HG02884 (cell line): ENCODE measurements around the gene COL18A1.

Experiments used
- ATAC-seq: cut with Tn5 transposase; IDR thresholded peaks from one replicate; pipeline ENCODE4 v1.9.1; 2021; ENCODE audit warnings: mild to moderate bottlenecking, moderate library complexity; ENCODE audit not compliant: unreplicated experiment

The COL18A1 gene

GRCh38 chr21:45396620-45396995 is 8.4 kb upstream of the COL18A1 start:
- ATAC-seq: no peak

- ATAC-seq: no peak
Measured at GRCh38 chr21:45397381-45397780, 7.6 kb upstream of the COL18A1 start.

DNA sequence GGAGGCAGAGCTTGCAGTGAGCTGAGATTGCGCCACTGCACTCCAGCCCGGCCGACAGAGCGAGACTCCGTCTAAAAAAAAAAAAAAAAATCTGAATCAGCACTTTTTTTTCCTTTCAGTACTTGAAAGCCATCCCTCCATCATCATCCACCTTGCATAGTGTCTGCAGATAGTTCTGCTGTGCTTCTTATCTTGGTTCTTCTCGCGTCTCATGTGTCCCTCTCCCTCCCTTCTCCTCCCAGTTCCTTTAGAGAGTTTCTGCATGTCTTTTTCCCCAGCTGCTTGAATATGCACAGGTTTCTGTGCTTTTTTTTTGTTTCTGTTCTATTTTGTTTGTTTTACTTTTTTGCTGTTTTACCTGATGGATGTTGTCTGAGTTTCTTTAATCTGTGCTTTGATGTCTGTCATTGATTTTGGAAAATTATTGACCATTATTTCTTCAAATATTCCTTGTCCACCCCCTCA is 3.9 kb upstream of the COL18A1 start:
- no peak for ATAC-seq

- ATAC-seq: no peak
Measured at GRCh38 chr21:45401916-45402900, 2.8 kb upstream of the COL18A1 start.

GRCh38 chr21:45403133-45403824 is 1.7 kb upstream of the COL18A1 start:
- no peak for ATAC-seq

GRCh38 chr21:45403825-45404729 is 888 bp upstream of the COL18A1 start:
- ATAC-seq: no peak

DNA sequence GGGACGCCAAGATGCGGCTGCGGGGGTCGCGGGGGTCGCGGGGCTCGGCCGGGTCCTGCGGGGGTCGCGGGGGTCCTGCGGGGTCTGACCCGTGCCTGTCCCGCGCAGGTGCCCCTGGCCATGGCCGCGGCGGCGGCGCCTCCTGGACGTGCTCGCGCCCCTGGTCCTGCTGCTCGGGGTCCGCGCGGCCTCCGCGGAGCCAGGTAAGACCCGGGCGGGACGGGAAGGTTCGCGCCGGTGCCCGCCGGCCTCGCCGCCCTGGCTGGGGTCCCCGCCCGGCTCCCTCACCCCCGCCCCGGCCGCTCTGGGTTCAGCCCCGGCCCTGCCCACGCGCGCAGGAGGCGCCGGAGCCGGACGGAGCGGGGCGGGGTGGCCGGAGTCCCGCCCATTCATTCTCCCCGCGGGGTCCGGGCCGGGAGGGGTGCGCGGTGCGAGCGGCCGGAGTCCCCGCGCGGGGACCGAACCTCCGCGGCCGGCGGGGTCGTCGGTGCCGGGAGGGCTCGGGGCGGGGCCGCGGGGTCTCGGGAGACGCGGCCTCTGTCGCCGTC is 380 bp downstream of the COL18A1 start:
- ATAC-seq: no peak

GRCh38 chr21:45405819-45406762 is 1.1 kb downstream of the COL18A1 start:
- no peak for ATAC-seq

- no peak for ATAC-seq
Measured at GRCh38 chr21:45406801-45407628, 2.0 kb downstream of the COL18A1 start.

DNA sequence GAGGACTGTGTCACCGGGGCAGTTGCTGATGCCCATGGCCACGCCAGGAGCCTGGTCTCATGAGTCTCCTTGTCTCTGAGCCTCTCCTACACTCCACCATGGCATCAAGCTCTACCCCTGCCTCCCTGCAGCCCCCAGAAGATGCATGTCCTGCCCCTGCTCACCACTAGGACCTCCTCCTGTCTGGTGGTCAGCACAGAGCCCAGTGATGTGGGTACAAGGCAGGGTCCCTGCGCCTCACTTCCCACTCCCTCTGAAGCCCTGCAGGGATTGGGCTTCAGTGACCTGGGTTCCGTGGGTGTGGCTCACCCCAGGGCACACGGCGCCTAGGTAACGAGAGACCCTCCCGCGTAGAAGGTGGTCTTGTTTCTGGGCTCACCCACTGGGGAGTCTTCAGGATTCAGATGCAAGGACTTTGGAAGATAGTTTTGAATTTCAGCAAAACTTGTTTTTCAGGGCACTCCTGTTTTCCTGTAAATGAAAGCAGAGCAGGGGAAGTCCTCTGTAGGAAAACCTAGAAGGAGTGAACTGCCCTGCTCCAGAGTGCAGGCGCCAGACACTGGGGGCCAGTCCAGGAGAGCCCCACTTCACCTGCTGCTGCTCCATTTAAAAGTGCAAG is 2.8 kb downstream of the COL18A1 start:
- ATAC-seq: no peak

- ATAC-seq: no peak
Measured at GRCh38 chr21:45408271-45408791, 3.4 kb downstream of the COL18A1 start.

- no peak for ATAC-seq
Measured at GRCh38 chr21:45408801-45409261, 3.9 kb downstream of the COL18A1 start.

DNA sequence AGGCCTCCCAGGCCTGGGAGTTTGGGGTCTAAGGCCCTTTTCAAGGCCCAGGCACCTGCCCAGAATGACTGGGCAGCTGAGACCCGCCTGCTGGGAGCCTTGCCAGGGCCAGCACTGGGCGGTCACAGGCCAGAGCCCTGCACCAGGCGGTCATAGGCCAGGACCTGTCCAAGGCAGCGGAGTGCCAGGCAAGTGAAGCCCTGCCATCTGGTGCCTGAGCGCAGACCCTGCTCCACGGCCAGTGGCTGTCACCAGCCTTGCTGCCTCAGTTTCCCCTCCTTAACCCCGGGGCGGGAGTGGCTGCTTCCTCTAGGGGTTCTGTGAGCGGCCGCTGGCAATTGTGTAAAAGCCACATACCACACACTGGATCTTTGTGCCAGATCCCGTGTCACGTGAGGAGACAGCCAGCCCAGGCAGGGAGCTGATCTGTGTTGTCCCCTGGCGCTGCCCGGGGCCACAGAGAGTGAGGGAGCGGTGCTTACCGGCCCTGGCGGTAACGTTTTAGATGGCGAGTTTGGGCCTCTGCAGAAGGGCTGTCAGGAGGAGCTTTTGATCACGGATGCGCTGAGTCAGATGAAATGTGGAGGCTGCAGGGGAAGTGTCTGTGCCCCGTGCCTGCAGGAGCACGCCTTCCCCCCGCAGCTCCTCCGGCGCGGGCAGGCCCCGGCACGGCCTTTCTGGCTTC is 4.6 kb downstream of the COL18A1 start:
- no peak for ATAC-seq

- no peak for ATAC-seq
Measured at GRCh38 chr21:45410151-45410864, 5.3 kb downstream of the COL18A1 start.

- no peak for ATAC-seq
Measured at GRCh38 chr21:45410865-45411809, 6.2 kb downstream of the COL18A1 start.

- no peak for ATAC-seq
Measured at GRCh38 chr21:45411810-45412206, 6.8 kb downstream of the COL18A1 start.
